ENCODE results near the gene ZGPAT. TPM values are rescaled to one million over a fixed set of nuclear protein-coding genes. Genes with fewer than 3 reads are reported as not detected.

Gene ZGPAT
- total and polyA plus RNA-seq, 10 of the 15 experiments (the other 5 are each of a cell fraction or from before 2014, with no cell fraction given): 0.58 to 52.9 (median 18.0) TPM

GRCh38 chr20:63662813-63663189 lies 45.0 kb upstream of the ZGPAT start:
- Histone ChIP-seq H3K4me3 (no peak overlapping the region), H3K27ac (ENCODE audit: control insufficient read depth, insufficient read depth) (no peak overlapping the region), H3K36me3 (ENCODE audit: control insufficient read depth in 2 of 2, insufficient read depth in 2 of 2, low read length in 1 of 2) (peaks cover 0 to 16% of the 10 kb centered on the region in 2 experiments; a peak in 2 of 4 replicates), H4K20me1 (ENCODE audit: control insufficient read depth, insufficient read depth) (no peaks in the 10 kb centered on the region), H3K79me2 (ENCODE audit: control insufficient read depth, insufficient read depth, low read length) (peaks cover 10% of the 10 kb centered on the region), H3K27me3 (replicated peaks in 1 of 2; ENCODE audit: control insufficient read depth in 2 of 2, insufficient read depth in 2 of 2, low read length in 1 of 2) (no peaks in the 10 kb centered on the region), H3K9me3 (replicated peaks; ENCODE audit: control insufficient read depth, insufficient read depth, low read length) (no peaks in the 10 kb centered on the region), H3K4me2 (ENCODE audit: control insufficient read depth, insufficient read depth) (no peak overlapping the region), H2AFZ (ENCODE audit: control insufficient read depth, low read depth, low read length) (no peak overlapping the region), H3K9ac (ENCODE audit: control insufficient read depth, insufficient read depth, low read length) (no peak overlapping the region), H3K4me1 (ENCODE audit: control insufficient read depth, insufficient read depth, low read length) (peaks cover 8% of the 10 kb centered on the region)
- TF ChIP-seq PML (IDR thresholded peaks at IDR 0.05; ENCODE audit: low read length): no peak
- TF ChIP-seq SIN3A (IDR thresholded peaks at IDR 0.05; ENCODE audit: low read depth, low read length): no peak
- TF ChIP-seq TAF1 (IDR thresholded peaks at IDR 0.05; ENCODE audit: borderline replicate concordance, low read depth, low read length): no peak
- no peak for TF ChIP-seq RAD21 (IDR thresholded peaks at IDR 0.05; ENCODE audit: insufficient read depth, low read depth, low read length)
- no peak for TF ChIP-seq GATAD2B (conservative IDR thresholded peaks at IDR 0.05; ENCODE audit: low read depth)
- TF ChIP-seq SUPT20H (IDR thresholded peaks at IDR 0.05; ENCODE audit: borderline replicate concordance, control insufficient read depth, low read depth, low read length): no peak
- no peak for TF ChIP-seq TARDBP (IDR thresholded peaks at IDR 0.05; ENCODE audit: borderline replicate concordance)
- TF ChIP-seq ELK1 (IDR thresholded peaks at IDR 0.05; ENCODE audit: low read depth, low read length): no peak
- ATAC-seq: no peak
- ChIA-PET RAD21 (ENCODE audit: unreplicated experiment) (no interaction called here), SMC1A (ENCODE audit: uncharacterized antibody, unreplicated experiment) (no interaction called here), CTCF (no interaction called here), POLR2A (no interaction called here)
- intact Hi-C loops (cut with micrococcal nuclease; ENCODE audit: unreplicated experiment): no loop called here
- DNase-seq (ENCODE audit: low read depth, low spot score): no peak
- no TSS peak for BruUV-seq (replicated peaks)
- 82% methylated on average over 9 of the region's 9 CpGs for WGBS (ENCODE audit: insufficient coverage, insufficient replicate concordance, low lambda C conversion rate, missing lambda C conversion rate)
- in situ Hi-C loops (cut with MboI): no loop called here
- FAIRE-seq: no peak

Data from GM12878 (cell line).